ENCODE measurements around the gene PDE8B. TPM values are rescaled to one million over a fixed set of nuclear protein-coding genes. Genes with fewer than 3 reads are reported as not detected.

Gene PDE8B
- total and polyA plus RNA-seq, 2 donors from 2014 or later: 3.7 to 4.5 TPM

GRCh38 chr5:77277759-77278158, 67.3 kb downstream of the PDE8B start:
- peaks cover 0 to 2% (median 0%) of the 10 kb centered on the region in 3 donors for H3K4me1 ChIP-seq (ENCODE audit: control insufficient read depth in 2 of 3, insufficient read depth in 2 of 3, low read depth in 1 of 3, low read length in 3 of 3)
- H3K36me3 ChIP-seq (ENCODE audit: control insufficient read depth in 2 of 3, insufficient read depth in 3 of 3, low read length in 3 of 3): no peaks in the 10 kb centered on the region
- intact Hi-C loops (cut with DNase I): no loop called here
- DNase-seq (no peak), FAIRE-seq (no peak)
- no peaks in the 10 kb centered on the region for H3K9me3 ChIP-seq (ENCODE audit: control insufficient read depth in 2 of 3, insufficient read depth in 1 of 3, low read length in 3 of 3)
- H3K27ac ChIP-seq (ENCODE audit: low read depth in 2 of 2, low read length in 2 of 2): no peak overlapping the region
- no peaks in the 10 kb centered on the region for H3K27me3 ChIP-seq (ENCODE audit: control insufficient read depth, insufficient read depth, low read length)
- H3K4me3 ChIP-seq (ENCODE audit: low read length in 3 of 3): no peak overlapping the region
- TF ChIP-seq CTCF (IDR thresholded peaks at IDR 0.05; ENCODE audit: borderline replicate concordance, extremely low read depth, insufficient read depth): no peak
- H3K9ac ChIP-seq (ENCODE audit: low read length in 3 of 3): no peak overlapping the region

GRCh38 chr5:77280036-77280435, 69.6 kb downstream of the PDE8B start:
- no peaks in the 10 kb centered on the region for H3K36me3 ChIP-seq (ENCODE audit: control insufficient read depth in 2 of 3, insufficient read depth in 3 of 3, low read length in 3 of 3)
- intact Hi-C loops (cut with DNase I): no loop called here

DNA sequence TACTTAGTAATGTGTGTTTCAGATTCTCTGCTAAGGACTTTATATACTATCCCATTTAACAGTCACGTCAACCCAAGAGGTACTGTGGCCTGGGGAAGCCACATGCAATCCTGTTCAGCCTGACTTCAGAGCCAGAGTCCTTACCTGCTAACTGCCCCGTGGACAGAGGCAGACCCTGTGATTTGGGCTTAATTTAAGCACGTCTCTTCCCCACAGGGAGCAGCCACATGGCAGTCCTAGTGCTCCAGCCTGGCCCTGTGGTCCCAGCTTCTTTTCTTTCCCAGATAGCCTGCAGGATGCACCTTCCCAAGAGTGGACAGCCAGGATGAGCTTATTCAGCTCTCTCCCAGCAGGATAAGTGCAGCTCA, 71.5 kb downstream of the PDE8B start:
- intact Hi-C loops (cut with DNase I): no loop called here
- FAIRE-seq: no peak

More at GRCh38 chr5:77280036-77280435, 69.6 kb downstream of the PDE8B start:
- DNase-seq (no peak), FAIRE-seq (no peak)
- no peak for TF ChIP-seq CTCF (IDR thresholded peaks at IDR 0.05; ENCODE audit: borderline replicate concordance, extremely low read depth, insufficient read depth)
- H3K27me3 ChIP-seq (ENCODE audit: control insufficient read depth, insufficient read depth, low read length): no peaks in the 10 kb centered on the region
- H3K9me3 ChIP-seq (ENCODE audit: control insufficient read depth in 2 of 3, insufficient read depth in 1 of 3, low read length in 3 of 3): no peaks in the 10 kb centered on the region
- no peak overlapping the region for H3K9ac ChIP-seq (ENCODE audit: low read length in 3 of 3)
- peaks cover 0 to 2% (median 0%) of the 10 kb centered on the region in 3 donors for H3K4me1 ChIP-seq (ENCODE audit: control insufficient read depth in 2 of 3, insufficient read depth in 2 of 3, low read depth in 1 of 3, low read length in 3 of 3)
- H3K4me3 ChIP-seq (ENCODE audit: low read length in 3 of 3): no peak overlapping the region
- no peak overlapping the region for H3K27ac ChIP-seq (ENCODE audit: low read depth in 2 of 2, low read length in 2 of 2)

More for the DNA sequence above, 71.5 kb downstream of the PDE8B start:
- Histone ChIP-seq H3K9ac (ENCODE audit: low read length in 3 of 3) (no peak overlapping the region), H3K27me3 (ENCODE audit: control insufficient read depth, insufficient read depth, low read length) (no peaks in the 10 kb centered on the region), H3K4me1 (ENCODE audit: control insufficient read depth in 2 of 3, insufficient read depth in 2 of 3, low read depth in 1 of 3, low read length in 3 of 3) (peaks cover 0 to 2% (median 0%) of the 10 kb centered on the region in 3 donors), H3K4me3 (ENCODE audit: low read length in 3 of 3) (no peak overlapping the region), H3K27ac (ENCODE audit: low read depth in 2 of 2, low read length in 2 of 2) (no peak overlapping the region), H3K36me3 (ENCODE audit: control insufficient read depth in 2 of 3, insufficient read depth in 3 of 3, low read length in 3 of 3) (no peaks in the 10 kb centered on the region), H3K9me3 (ENCODE audit: control insufficient read depth in 2 of 3, insufficient read depth in 1 of 3, low read length in 3 of 3) (no peaks in the 10 kb centered on the region)
- no peak for TF ChIP-seq CTCF (IDR thresholded peaks at IDR 0.05; ENCODE audit: borderline replicate concordance, extremely low read depth, insufficient read depth)
- no peak for DNase-seq

Data from kidney (tissue), 14 donors.